ENCODE data around the gene C1orf232. TPM values are rescaled to one million over a fixed set of nuclear protein-coding genes. Genes with fewer than 3 reads are reported as not detected.

The C1orf232 gene
- total and polyA plus RNA-seq, 8 donors, result not detected

DNA sequence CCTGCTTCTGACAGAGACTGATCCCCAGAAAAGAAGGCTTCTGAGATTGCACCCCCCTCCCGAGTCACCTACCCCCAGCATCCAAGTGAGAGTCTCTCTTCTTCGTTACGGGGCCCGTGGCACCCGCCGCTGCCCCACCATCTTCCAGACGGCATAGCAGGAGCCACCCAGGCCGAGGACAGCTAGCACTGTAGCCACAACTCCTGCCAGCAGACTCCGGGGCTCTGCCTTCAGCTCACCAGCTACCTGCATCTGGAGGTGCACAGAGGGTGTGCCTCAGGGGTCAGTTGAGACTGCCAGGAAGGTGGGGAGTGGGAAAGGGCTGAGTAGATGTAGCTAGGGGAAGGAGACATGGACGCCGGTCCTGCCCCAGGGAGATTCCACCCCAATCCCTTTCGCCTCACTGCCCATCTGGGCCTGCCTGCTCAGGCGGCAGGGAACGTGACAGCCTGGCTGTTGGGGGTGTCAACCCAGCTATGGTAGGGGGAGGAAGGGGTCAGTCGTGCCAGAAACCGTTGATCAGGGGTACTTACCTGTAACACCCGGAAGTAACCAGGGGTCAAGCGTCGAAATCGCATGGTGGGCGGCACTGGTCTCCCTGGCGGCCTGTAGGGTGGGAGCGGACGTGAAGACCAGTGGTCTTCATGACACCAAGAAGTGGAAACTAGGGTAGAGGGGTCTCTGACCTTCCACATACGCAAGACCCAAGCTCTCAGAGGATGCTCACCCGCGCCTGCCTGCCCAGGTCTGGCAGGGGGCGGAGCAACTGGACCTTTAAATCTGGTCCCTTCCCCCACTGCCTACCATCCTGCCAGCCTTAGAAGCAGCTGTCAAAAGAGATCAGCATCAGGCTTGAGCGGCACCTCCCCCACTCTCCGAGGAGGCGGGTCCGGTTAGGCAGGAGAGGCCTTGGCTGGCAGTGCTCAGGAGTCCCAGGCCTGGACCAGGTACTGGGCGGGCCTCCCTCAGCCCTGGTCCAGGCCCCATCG lies 2.6 kb upstream of the C1orf232 start, which contains the start of gene ZNF593OS:
Gene ZNF593OS, minus strand, starts transcription at position 749 of the 989 bp plus-strand sequence. Its CDS starts 171 bp downstream, at position 578.
- Histone ChIP-seq H3K27me3 (no peaks in the 10 kb centered on the region), H3K4me3 (peak within 1 kb of the TSS in 3 of 4 donors; percentile 93 to 98 (median 94)), H3K9me3 (no peaks in the 10 kb centered on the region), H3K27ac (no peak within 1 kb of the TSS), H3K36me3 (no peaks in the 10 kb centered on the region), H3K4me1 (peaks cover 0 to 9% (median 9%) of the 10 kb centered on the region in 3 donors)
- intact Hi-C loops (cut with DNase I), result loop anchor here in 1 of 3 donors (10.0 kb wide), 1 partner anchor 63 kb away; the partner anchor contains the start of gene CEP85
- 88 to 94% methylated on average over 34 of the region's 34 CpGs for WGBS, 2 donors
- TF ChIP-seq, protein P1, sequence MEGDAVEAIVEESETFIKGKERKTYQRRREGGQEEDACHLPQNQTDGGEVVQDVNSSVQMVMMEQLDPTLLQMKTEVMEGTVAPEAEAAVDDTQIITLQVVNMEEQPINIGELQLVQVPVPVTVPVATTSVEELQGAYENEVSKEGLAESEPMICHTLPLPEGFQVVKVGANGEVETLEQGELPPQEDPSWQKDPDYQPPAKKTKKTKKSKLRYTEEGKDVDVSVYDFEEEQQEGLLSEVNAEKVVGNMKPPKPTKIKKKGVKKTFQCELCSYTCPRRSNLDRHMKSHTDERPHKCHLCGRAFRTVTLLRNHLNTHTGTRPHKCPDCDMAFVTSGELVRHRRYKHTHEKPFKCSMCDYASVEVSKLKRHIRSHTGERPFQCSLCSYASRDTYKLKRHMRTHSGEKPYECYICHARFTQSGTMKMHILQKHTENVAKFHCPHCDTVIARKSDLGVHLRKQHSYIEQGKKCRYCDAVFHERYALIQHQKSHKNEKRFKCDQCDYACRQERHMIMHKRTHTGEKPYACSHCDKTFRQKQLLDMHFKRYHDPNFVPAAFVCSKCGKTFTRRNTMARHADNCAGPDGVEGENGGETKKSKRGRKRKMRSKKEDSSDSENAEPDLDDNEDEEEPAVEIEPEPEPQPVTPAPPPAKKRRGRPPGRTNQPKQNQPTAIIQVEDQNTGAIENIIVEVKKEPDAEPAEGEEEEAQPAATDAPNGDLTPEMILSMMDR (IDR thresholded peaks at IDR 0.05), result no peak
- DNase-seq, result peak in 2 of 6 donors; percentile 48 to 63
- ATAC-seq, result no peak
- FAIRE-seq, result no peak

DNA sequence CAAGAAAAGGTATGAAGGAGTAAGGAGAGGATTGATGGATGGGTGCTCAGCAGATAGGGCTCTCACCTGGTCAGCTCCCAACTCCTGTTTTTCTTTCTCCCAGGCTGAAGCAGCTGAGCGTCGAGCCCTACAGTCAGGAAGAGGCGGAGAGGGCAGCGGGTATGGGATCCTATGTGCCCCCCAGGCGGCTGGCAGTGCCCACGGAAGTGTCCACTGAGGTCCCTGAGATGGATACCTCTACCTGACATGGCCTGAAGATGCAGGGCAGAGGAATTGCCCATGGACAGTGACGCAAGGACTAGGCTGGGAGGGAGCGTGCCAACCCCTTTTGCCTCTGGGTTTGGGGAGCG lies 1.7 kb upstream of the C1orf232 start:
- Histone ChIP-seq H3K36me3 (no peaks in the 10 kb centered on the region), H3K9me3 (no peaks in the 10 kb centered on the region), H3K4me3 (peak overlapping the region; percentile 63 to 98 (median 94)), H3K4me1 (peaks cover 0 to 9% (median 9%) of the 10 kb centered on the region in 3 donors), H3K27ac (no peak overlapping the region), H3K27me3 (no peaks in the 10 kb centered on the region)
- intact Hi-C loops (cut with DNase I), result loop anchor here in 1 of 3 donors (10.0 kb wide), 1 partner anchor 64 kb away; the partner anchor contains the start of gene CEP85
- TF ChIP-seq, protein P1 (IDR thresholded peaks at IDR 0.05), result no peak
- 51 to 57% methylated on average over 9 of the region's 9 CpGs for WGBS, 2 donors
- DNase-seq, result peak in 1 of 6 donors; percentile 33
- FAIRE-seq, result no peak
- ATAC-seq, result peak; percentile 11 to 50 (median 22)

DNA sequence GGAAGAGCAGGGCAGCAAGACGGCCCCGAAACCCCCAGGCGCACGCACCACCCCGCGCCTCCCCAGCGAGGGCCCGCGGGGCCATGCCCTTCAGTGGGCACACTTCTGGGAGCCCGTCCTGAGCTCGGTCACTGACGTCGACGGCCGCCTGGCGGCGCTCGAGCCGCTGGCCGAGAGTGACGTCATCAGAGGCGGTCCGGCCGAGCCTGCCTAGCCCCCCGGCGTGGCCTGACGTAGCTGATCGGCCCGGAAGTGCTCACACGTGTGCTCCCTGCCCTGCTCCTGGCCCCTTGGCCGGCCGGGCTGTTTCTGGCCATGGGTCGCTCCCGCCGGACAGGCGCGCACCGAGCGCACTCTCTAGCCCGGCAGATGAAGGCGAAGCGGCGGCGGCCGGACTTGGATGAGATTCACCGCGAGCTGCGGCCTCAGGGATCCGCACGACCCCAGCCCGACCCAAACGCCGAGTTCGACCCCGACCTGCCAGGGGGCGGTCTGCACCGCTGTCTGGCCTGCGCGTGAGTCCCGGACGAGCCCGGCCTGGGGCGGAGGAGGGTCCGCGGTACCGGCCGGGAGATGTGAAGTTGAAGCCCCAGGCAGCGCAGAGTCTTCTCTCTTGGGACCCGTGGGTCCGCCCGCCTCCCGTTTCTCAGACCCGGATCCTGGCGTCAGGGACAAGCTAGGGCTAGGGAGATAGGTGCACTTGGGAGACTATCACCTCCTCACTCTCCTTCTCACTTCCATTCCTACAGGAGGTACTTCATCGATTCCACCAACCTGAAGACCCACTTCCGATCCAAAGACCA lies 1.1 kb upstream of the C1orf232 start, which contains the start of gene ZNF593:
Gene ZNF593, plus strand, starts transcription at position 240 of the 803 bp plus-strand sequence. Its CDS starts 76 bp downstream, at position 316.
- DNase-seq (peak; percentile 88 to 97 (median 94)), ATAC-seq (peak; percentile 94 to 97 (median 96)), FAIRE-seq (no peak)
- Histone ChIP-seq H3K27me3 (no peaks in the 10 kb centered on the region), H3K9me3 (no peaks in the 10 kb centered on the region), H3K27ac (peak within 1 kb of the TSS; percentile 67 to 85 (median 74)), H3K36me3 (no peaks in the 10 kb centered on the region), H3K4me3 (peak within 1 kb of the TSS; percentile 63 to 98 (median 94)), H3K4me1 (peaks cover 0 to 9% (median 9%) of the 10 kb centered on the region in 3 donors)
- 0% methylated on average over 68 to 76 of the region's 76 CpGs for WGBS, 2 donors
- intact Hi-C loops (cut with DNase I), result loop anchor here in 1 of 3 donors (10.0 kb wide), 1 partner anchor 65 kb away; the partner anchor contains the start of gene CEP85
- TF ChIP-seq, protein P1 (IDR thresholded peaks at IDR 0.05), result peak; percentile 69 to 91 (median 84)

DNA sequence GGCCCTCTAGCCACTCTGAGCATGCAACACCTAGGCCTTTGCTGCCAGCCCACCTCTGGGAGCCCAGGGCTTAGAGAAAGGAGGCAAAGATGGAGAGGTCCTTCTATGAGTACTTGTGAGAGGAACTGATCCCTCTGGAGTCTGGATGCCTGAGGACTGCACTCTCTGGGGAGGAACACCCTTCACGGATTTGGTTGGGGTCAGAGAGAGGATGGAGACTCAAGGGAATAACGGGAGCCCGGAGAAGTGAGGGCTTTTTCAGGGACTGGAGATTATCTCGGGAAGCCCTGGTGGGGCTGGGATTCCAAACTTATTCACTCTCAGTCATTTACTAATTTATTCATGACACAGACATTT lies 413 bp upstream of the C1orf232 start:
- intact Hi-C loops (cut with DNase I), result no loop called here
- 45 to 51% methylated on average over 4 of the region's 4 CpGs for WGBS, 2 donors
- H3K36me3 ChIP-seq, result no peaks in the 10 kb centered on the region
- no peak for ATAC-seq
- FAIRE-seq, result no peak
- H3K4me3 ChIP-seq, result peak overlapping the region in 2 of 4 donors; percentile 94 to 98
- peaks cover 0 to 9% (median 9%) of the 10 kb centered on the region in 3 donors for H3K4me1 ChIP-seq
- H3K27ac ChIP-seq, result peak overlapping the region in 3 of 4 donors; percentile 67 to 85 (median 80)
- DNase-seq, result no peak
- TF ChIP-seq, protein P1 (IDR thresholded peaks at IDR 0.05), result no peak
- H3K27me3 ChIP-seq, result no peaks in the 10 kb centered on the region
- no peaks in the 10 kb centered on the region for H3K9me3 ChIP-seq

Measured in pancreas (tissue), 10 donors.